ENCODE results near the gene PTPRM.

DNA sequence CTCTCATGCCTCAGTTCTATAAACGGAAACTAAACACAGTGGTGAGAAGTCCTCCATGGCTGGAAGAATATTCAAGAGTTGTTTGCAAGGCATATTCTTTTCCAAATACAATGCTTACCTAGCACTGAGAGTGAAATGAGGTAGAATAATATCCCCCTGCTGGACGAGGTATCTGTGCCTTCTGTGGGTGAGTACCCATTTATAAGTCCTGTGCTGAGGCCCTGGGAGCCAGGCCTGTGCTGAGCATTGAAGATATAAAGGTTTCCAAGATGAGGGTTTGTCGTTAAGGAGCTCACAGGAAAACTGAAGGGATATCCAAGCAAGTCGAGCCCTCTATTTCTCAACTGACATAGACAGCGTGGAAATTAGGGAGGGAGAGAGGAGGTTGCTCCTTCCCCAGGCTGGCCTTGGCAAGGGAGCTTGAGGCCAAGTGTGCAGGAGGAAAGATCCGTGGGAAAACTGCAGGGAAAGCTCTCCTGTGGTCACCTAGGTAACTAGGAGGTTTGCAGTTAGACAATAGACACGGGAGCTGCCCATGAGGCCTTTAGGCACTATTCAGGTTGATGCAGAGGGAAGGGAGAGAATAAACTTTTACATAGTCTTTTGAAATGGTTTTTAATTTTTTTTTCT lies 17.6 kb downstream of the PTPRM start:
- TF ChIP-seq, protein P1, sequence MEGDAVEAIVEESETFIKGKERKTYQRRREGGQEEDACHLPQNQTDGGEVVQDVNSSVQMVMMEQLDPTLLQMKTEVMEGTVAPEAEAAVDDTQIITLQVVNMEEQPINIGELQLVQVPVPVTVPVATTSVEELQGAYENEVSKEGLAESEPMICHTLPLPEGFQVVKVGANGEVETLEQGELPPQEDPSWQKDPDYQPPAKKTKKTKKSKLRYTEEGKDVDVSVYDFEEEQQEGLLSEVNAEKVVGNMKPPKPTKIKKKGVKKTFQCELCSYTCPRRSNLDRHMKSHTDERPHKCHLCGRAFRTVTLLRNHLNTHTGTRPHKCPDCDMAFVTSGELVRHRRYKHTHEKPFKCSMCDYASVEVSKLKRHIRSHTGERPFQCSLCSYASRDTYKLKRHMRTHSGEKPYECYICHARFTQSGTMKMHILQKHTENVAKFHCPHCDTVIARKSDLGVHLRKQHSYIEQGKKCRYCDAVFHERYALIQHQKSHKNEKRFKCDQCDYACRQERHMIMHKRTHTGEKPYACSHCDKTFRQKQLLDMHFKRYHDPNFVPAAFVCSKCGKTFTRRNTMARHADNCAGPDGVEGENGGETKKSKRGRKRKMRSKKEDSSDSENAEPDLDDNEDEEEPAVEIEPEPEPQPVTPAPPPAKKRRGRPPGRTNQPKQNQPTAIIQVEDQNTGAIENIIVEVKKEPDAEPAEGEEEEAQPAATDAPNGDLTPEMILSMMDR (IDR thresholded peaks at IDR 0.05; ENCODE audit: poor library complexity, severe bottlenecking): no peak
- no peak for TF ChIP-seq POLR2AphosphoS5 (IDR thresholded peaks at IDR 0.05)
- no peak for TF ChIP-seq EP300 (conservative IDR thresholded peaks at IDR 0.05; ENCODE audit: poor library complexity, severe bottlenecking)
- TF ChIP-seq EZH2 (IDR thresholded peaks at IDR 0.05; ENCODE audit: borderline replicate concordance, insufficient read depth, low read length, poor library complexity, severe bottlenecking): no peak
